ENCODE data around the gene COL4A1. TPM values are rescaled to one million over a fixed set of nuclear protein-coding genes. Genes with fewer than 3 reads are reported as not detected.
"Not testable (repeated sequence)": the region's sequence is repeated elsewhere in the genome, so short reads cannot be mapped to it uniquely, and the experiment has no call there.

COL4A1 gene
- polyA plus RNA-seq, 2 of the 4 experiments (the other 2 are of a cell fraction), result 23.8 to 71.3 TPM

GRCh38 chr13:110316196-110316595 lies 9.2 kb upstream of the COL4A1 start:
- TF ChIP-seq BHLHE40 (IDR thresholded peaks at IDR 0.05; ENCODE audit: low read depth, low read length), result no peak
- no peak for TF ChIP-seq ZSCAN20 (CRISPR knock-in tag; IDR thresholded peaks at IDR 0.05)
- no peak for TF ChIP-seq SREBF2 (IDR thresholded peaks at IDR 0.05)
- TF ChIP-seq ZFP36 (IDR thresholded peaks at IDR 0.05; ENCODE audit: borderline replicate concordance, partially characterized antibody), result no peak
- no peak for TF ChIP-seq CBX2 (IDR thresholded peaks at IDR 0.05; ENCODE audit: borderline replicate concordance, low read depth)
- no peak for TF ChIP-seq TP53 (CRISPR knock-in tag; IDR thresholded peaks at IDR 0.05)
- no peak for TF ChIP-seq E2F6 (IDR thresholded peaks at IDR 0.05; ENCODE audit: borderline replicate concordance, low read depth)
- TF ChIP-seq RARB (CRISPR knock-in tag; IDR thresholded peaks at IDR 0.05), result no peak
- no peak for TF ChIP-seq CHD2 (IDR thresholded peaks at IDR 0.05; ENCODE audit: low read length, partially characterized antibody)
- TF ChIP-seq HES2 (IDR thresholded peaks at IDR 0.05), result no peak
- no peak for TF ChIP-seq RFX5 (IDR thresholded peaks at IDR 0.05)
- TF ChIP-seq MYC (IDR thresholded peaks at IDR 0.05; ENCODE audit: borderline replicate concordance, low read length), result no peak
- TF ChIP-seq TFCP2L1 (CRISPR knock-in tag; IDR thresholded peaks at IDR 0.05), result no peak
- no peak for TF ChIP-seq POLR2A (IDR thresholded peaks at IDR 0.05; ENCODE audit: low read length)
- no peak for DNase-seq (ENCODE audit: low read depth in 1 of 2, low spot score in 1 of 2)
- POLR2A ChIA-PET, result interaction anchor here (1.4 kb wide), 1 partner anchor 9 kb away, joined by 4 read pairs; the partner anchor contains the start of genes COL4A1 and COL4A2
- CTCF ChIA-PET, result no interaction called here
- H3K9me3 ChIP-seq, result no peaks in the 10 kb centered on the region
- no peak for ATAC-seq
- no peak for FAIRE-seq
- peaks cover 53% of the 10 kb centered on the region for H3K4me1 ChIP-seq
- no peak overlapping the region for H3K4me2 ChIP-seq
- 92% methylated on average over 8 of the region's 10 CpGs for WGBS (ENCODE audit: missing lambda C conversion rate)
- H3K27ac ChIP-seq, result peak overlapping the region in 1 of 2 experiments; percentile 38; a peak in 1 of 6 replicates
- H3K4me3 ChIP-seq, result no peak overlapping the region

- Histone ChIP-seq H3K4me1 (peaks cover 50% of the 10 kb centered on the region), H3K27ac (peak overlapping the region in 1 of 2 experiments; percentile 16; a peak in 2 of 6 replicates), H3K4me3 (no peak overlapping the region), H3K9me3 (no peaks in the 10 kb centered on the region), H3K4me2 (no peak overlapping the region)
- DNase-seq (ENCODE audit: low read depth in 1 of 2, low spot score in 1 of 2) (no peak), ATAC-seq (no peak), FAIRE-seq (no peak)
- CTCF ChIA-PET, result interaction anchor here (1.1 kb wide), 1 partner anchor 97 kb away, joined by 3 read pairs; no protein-coding TSS in a partner anchor
- WGBS (ENCODE audit: missing lambda C conversion rate), result 92% methylated on average over 14 of the region's 18 CpGs
- no peak for TF ChIP-seq HES2 (IDR thresholded peaks at IDR 0.05)
- no peak for TF ChIP-seq CHD4 (IDR thresholded peaks at IDR 0.05; ENCODE audit: borderline replicate concordance)
- no peak for TF ChIP-seq RFX5 (IDR thresholded peaks at IDR 0.05)
- no peak for TF ChIP-seq NPAS2 (CRISPR knock-in tag; IDR thresholded peaks at IDR 0.05; ENCODE audit: borderline replicate concordance)
- TF ChIP-seq ZSCAN20 (CRISPR knock-in tag; IDR thresholded peaks at IDR 0.05), result no peak
- no peak for TF ChIP-seq CBX2 (IDR thresholded peaks at IDR 0.05; ENCODE audit: borderline replicate concordance, low read depth)
- TF ChIP-seq CEBPB (IDR thresholded peaks at IDR 0.05), result no peak
- TF ChIP-seq NFE2L2 (conservative IDR thresholded peaks at IDR 0.05; ENCODE audit: low read length), result no peak
- no peak for TF ChIP-seq FOSL2 (IDR thresholded peaks at IDR 0.05)
- no peak for TF ChIP-seq FOSL2 (CRISPR knock-in tag; IDR thresholded peaks at IDR 0.05)
- no peak for TF ChIP-seq MAZ (IDR thresholded peaks at IDR 0.05; ENCODE audit: borderline replicate concordance, low read depth, low read length)
- TF ChIP-seq REST (IDR thresholded peaks at IDR 0.05), result no peak
- TF ChIP-seq EP300 (IDR thresholded peaks at IDR 0.05), result no peak
- POLR2A ChIA-PET, result interaction anchor here (1.4 kb wide), 1 partner anchor 8 kb away, joined by 4 read pairs; the partner anchor contains the start of genes COL4A1 and COL4A2
Measured at GRCh38 chr13:110314516-110315245, 7.7 kb upstream of the COL4A1 start.

GRCh38 chr13:110313733-110314132 lies 6.8 kb upstream of the COL4A1 start:
- POLR2A ChIA-PET; FAIRE-seq; DNase-seq (ENCODE audit: low read depth in 1 of 2, low spot score in 1 of 2); H3K9me3 ChIP-seq; CTCF ChIA-PET; ATAC-seq; H3K4me2 ChIP-seq; H3K4me3 ChIP-seq: not testable (repeated sequence)
- WGBS (ENCODE audit: missing lambda C conversion rate), result 92% methylated on average over 3 of the region's 16 CpGs
- Histone ChIP-seq H3K27ac (peak overlapping the region in 1 of 2 experiments; percentile 16; a peak in 1 of 6 replicates), H3K4me1 (peaks cover 49% of the 10 kb centered on the region)

- H3K9me3 ChIP-seq; POLR2A ChIA-PET; FAIRE-seq; DNase-seq (ENCODE audit: low read depth in 1 of 2, low spot score in 1 of 2); H3K4me3 ChIP-seq; ATAC-seq; H3K4me2 ChIP-seq: not testable (repeated sequence)
- 96% methylated on average over 8 of the region's 29 CpGs for WGBS (ENCODE audit: missing lambda C conversion rate)
- H3K4me1 ChIP-seq, result peaks cover 47% of the 10 kb centered on the region
- CTCF ChIA-PET, result interaction anchor here (1.3 kb wide), 1 partner anchor 10 kb away, joined by 3 read pairs; no protein-coding TSS in a partner anchor
- peak overlapping the region in 1 of 2 experiments; percentile 63; a peak in 3 of 6 replicates for H3K27ac ChIP-seq
Measured at GRCh38 chr13:110313261-110313660, 6.3 kb upstream of the COL4A1 start.

Data from A549 (cell line).